WTC11 (cell line): Measurements from ENCODE around the gene HOXA10. TPM values are rescaled to one million over a fixed set of nuclear protein-coding genes. Genes with fewer than 3 reads are reported as not detected.

Experiments used
- ATAC-seq: fragments of 200-7000 bp; cut with Tn5 transposase; 2 replicates; pipeline ENCODE4 v1.10.0; 2021; ENCODE audit warnings: mild to moderate bottlenecking, moderate library complexity
- CTCF ChIA-PET: fragments of 300-600 bp; sonication (Branson Sonifier 250); formaldehyde crosslinking; loops from one replicate; lab custom pipeline; 2021; ENCODE audit warnings: antibody characterized with exemption; lab: Charles Lee
- POLR2A ChIA-PET: fragments of 350-600 bp; sonication (Branson Sonifier 250); formaldehyde crosslinking; loops from one replicate; lab custom pipeline; 2021; ENCODE audit warnings: antibody characterized with exemption; lab: Charles Lee
- DNase-seq: peaks from one replicate; pipeline ENCODE4 v3.0.0; 2021; ENCODE audit warnings: low spot score
- H3K27ac Mint-ChIP-seq: 2 replicates; pipeline ENCODE4 v1.8.0; 2021; ENCODE audit warnings: mixed read lengths
- H3K27me3 Mint-ChIP-seq: 2 replicates; pipeline ENCODE4 v1.8.0; 2021; ENCODE audit warnings: low read depth, mild to moderate bottlenecking, moderate library complexity, mixed read lengths
- H3K36me3 Mint-ChIP-seq: 2 replicates; pipeline ENCODE4 v1.8.0; 2021; ENCODE audit warnings: mixed read lengths
- H3K4me1 Mint-ChIP-seq: 2 replicates; pipeline ENCODE4 v1.8.0; 2022; ENCODE audit warnings: mixed read lengths
- H3K4me3 Mint-ChIP-seq: 2 replicates; pipeline ENCODE4 v1.8.0; 2021; ENCODE audit warnings: mild to moderate bottlenecking, moderate library complexity, mixed read lengths
- H3K9me3 Mint-ChIP-seq: 2 replicates; pipeline ENCODE4 v1.8.0; 2021; ENCODE audit warnings: mixed read lengths
- AFF4 ChIP-seq: sonication (generic); formaldehyde crosslinking; IDR thresholded peaks from 2 replicates; pipeline ENCODE4 v1.8.1; 2023; ENCODE audit warnings: mild to moderate bottlenecking, missing genetic modification reagents, borderline replicate concordance
- CREB1 ChIP-seq: sonication (generic); formaldehyde crosslinking; IDR thresholded peaks from 2 replicates; pipeline ENCODE4 v1.8.0; 2023; ENCODE audit warnings: mild to moderate bottlenecking, missing genetic modification reagents
- CTCF ChIP-seq: fragments of 200-600 bp; IDR thresholded peaks from 2 replicates; pipeline ENCODE4 v1.8.0; 2022; ENCODE audit warnings: antibody characterized with exemption
- ETV6 ChIP-seq: sonication (generic); formaldehyde crosslinking; IDR thresholded peaks from 2 replicates; pipeline ENCODE4 v1.8.1; 2022; ENCODE audit warnings: mild to moderate bottlenecking, missing genetic modification reagents
- GABPB1 ChIP-seq: sonication (generic); formaldehyde crosslinking; IDR thresholded peaks from 2 replicates; pipeline ENCODE4 v1.8.1; 2023; ENCODE audit warnings: mild to moderate bottlenecking, missing genetic modification reagents
- GRHL2 ChIP-seq: fragments of 250-450 bp; sonication (Bioruptor Pico); IDR thresholded peaks from 2 replicates; pipeline ENCODE4 v1.8.0; 2022; ENCODE audit warnings: mild to moderate bottlenecking, moderate library complexity; ENCODE audit not compliant: insufficient replicate concordance, severe bottlenecking
- HMGXB4 ChIP-seq: sonication (generic); formaldehyde crosslinking; IDR thresholded peaks from 2 replicates; pipeline ENCODE4 v1.8.1; 2023; ENCODE audit warnings: mild to moderate bottlenecking, moderate library complexity, missing genetic modification reagents
- ZNF219 ChIP-seq: sonication (generic); formaldehyde crosslinking; IDR thresholded peaks from 2 replicates; pipeline ENCODE4 v1.8.0; 2023; ENCODE audit warnings: missing genetic modification reagents, mild to moderate bottlenecking, borderline replicate concordance
- ZNF423 ChIP-seq: fragments of 250-450 bp; sonication (Bioruptor Pico); IDR thresholded peaks from 2 replicates; pipeline ENCODE4 v2.1.2; 2022; ENCODE audit warnings: mild to moderate bottlenecking, moderate library complexity
- ZNF532 ChIP-seq: fragments of 250-450 bp; sonication (Bioruptor Pico); IDR thresholded peaks from 2 replicates; pipeline ENCODE4 v1.9.0; 2021; ENCODE audit warnings: mild to moderate bottlenecking, borderline replicate concordance
- ZSCAN18 ChIP-seq: fragments of 250-450 bp; sonication (Bioruptor Pico); IDR thresholded peaks from 2 replicates; pipeline ENCODE4 v2.1.2; 2022; ENCODE audit warnings: mild to moderate bottlenecking, moderate library complexity
- total RNA-seq: library from RNA; stranded (reverse); gene quantifications from 3 replicates; pipeline ENCODE4 v1.2.3, GENCODE V29; 2021

The HOXA10 gene
- total RNA-seq, 1 experiment from 2014 or later = 0.07 TPM

- no peak for TF ChIP-seq HMGXB4 (CRISPR knock-in tag)
Measured at GRCh38 chr7:27215356-27215755, 41.2 kb upstream of the HOXA10 start (continued).

- H3K27me3 Mint-ChIP-seq = peaks cover 100% of the 10 kb centered on the region
- no peak overlapping the region for H3K4me3 Mint-ChIP-seq
- CTCF ChIA-PET = interaction anchor here (2.1 kb wide), 1 partner anchor 35 kb away, joined by 5 read pairs; no protein-coding TSS in a partner anchor
- H3K9me3 Mint-ChIP-seq = no peaks in the 10 kb centered on the region
- DNase-seq (no peak), ATAC-seq (peak; percentile 23)
- H3K36me3 Mint-ChIP-seq = no peaks in the 10 kb centered on the region
- no peak overlapping the region for H3K27ac Mint-ChIP-seq
- H3K4me1 Mint-ChIP-seq = peaks cover 32% of the 10 kb centered on the region
- TF ChIP-seq ZNF423 (peak; percentile 74), ETV6 (CRISPR knock-in tag) (no peak), CREB1 (CRISPR knock-in tag) (no peak), ZNF532 (CRISPR knock-in tag) (no peak), CTCF (no peak), ZSCAN18 (CRISPR knock-in tag) (no peak)
- POLR2A ChIA-PET = no interaction called here
Measured at GRCh38 chr7:27214239-27214950, 40.3 kb upstream of the HOXA10 start.

- TF ChIP-seq AFF4 = no peak
- no peak for TF ChIP-seq GRHL2 (CRISPR knock-in tag)
- peak; percentile 15; the same call in 1 of the 2 replicates for TF ChIP-seq ZNF423
- TF ChIP-seq ZNF219 = no peak
- TF ChIP-seq GABPB1 (CRISPR knock-in tag) = no peak
- POLR2A ChIA-PET = no interaction called here
- no peaks in the 10 kb centered on the region for H3K9me3 Mint-ChIP-seq
- H3K4me3 Mint-ChIP-seq = peak overlapping the region; percentile 54
- ATAC-seq = peak; percentile 46
- H3K27me3 Mint-ChIP-seq = peaks cover 100% of the 10 kb centered on the region
- peaks cover 32% of the 10 kb centered on the region for H3K4me1 Mint-ChIP-seq
- H3K27ac Mint-ChIP-seq = no peak overlapping the region
- DNase-seq = no peak
- CTCF ChIA-PET = interaction anchor here (0.7 kb wide), 1 partner anchor 561 kb away, joined by 3 read pairs; no protein-coding TSS in a partner anchor
- H3K36me3 Mint-ChIP-seq = no peaks in the 10 kb centered on the region
Measured at GRCh38 chr7:27213433-27214238, 39.5 kb upstream of the HOXA10 start.
